ENCODE measurements around the gene DGKI.

GRCh38 chr7:137715533-137715932, 131.2 kb downstream of the DGKI start:
- TF ChIP-seq CTCF (IDR thresholded peaks at IDR 0.05; ENCODE audit: low read depth, low read length, missing input control) = no peak
- TF ChIP-seq ZBTB33 (IDR thresholded peaks at IDR 0.05) = no peak
- TF ChIP-seq NR2F2 (IDR thresholded peaks at IDR 0.05) = no peak
- no peak for TF ChIP-seq EGR1 (IDR thresholded peaks at IDR 0.05; ENCODE audit: low read depth in 2 of 2)
- TF ChIP-seq JUND (IDR thresholded peaks at IDR 0.05) = no peak
- TF ChIP-seq RAD21 (IDR thresholded peaks at IDR 0.05) = no peak
- TF ChIP-seq SP1 (IDR thresholded peaks at IDR 0.05) = no peak
- TF ChIP-seq ATF3 (IDR thresholded peaks at IDR 0.05) = no peak
- TF ChIP-seq RXRA (IDR thresholded peaks at IDR 0.05) = no peak
- TF ChIP-seq FOXA1 (IDR thresholded peaks at IDR 0.05) = no peak
- no peak for TF ChIP-seq YY1 (IDR thresholded peaks at IDR 0.05)
- no peak for TF ChIP-seq MAX (IDR thresholded peaks at IDR 0.05)
